ENCODE measurements around the gene CBLB. TPM values are rescaled to one million over a fixed set of nuclear protein-coding genes. Genes with fewer than 3 reads are reported as not detected.

Gene CBLB
- total RNA-seq, 2 experiments from 2014 or later: 95.1 to 97.3 TPM

GRCh38 chr3:105844704-105845103 is 24.1 kb downstream of the CBLB start:
- no peak for DNase-seq
- no peak overlapping the region for H3K4me3 Mint-ChIP-seq
- peaks cover 59% of the 10 kb centered on the region for H3K4me1 Mint-ChIP-seq
- H3K9me3 Mint-ChIP-seq: peaks cover 2% of the 10 kb centered on the region
- H3K27ac Mint-ChIP-seq: peak overlapping the region; percentile 20
- H3K36me3 Mint-ChIP-seq: peaks cover 60% of the 10 kb centered on the region
- H3K27me3 Mint-ChIP-seq: no peaks in the 10 kb centered on the region

- H3K27ac Mint-ChIP-seq: no peak overlapping the region
- H3K4me3 Mint-ChIP-seq: no peak overlapping the region
- H3K27me3 Mint-ChIP-seq: no peaks in the 10 kb centered on the region
- no peak for DNase-seq
- peaks cover 60% of the 10 kb centered on the region for H3K36me3 Mint-ChIP-seq
- peaks cover 2% of the 10 kb centered on the region for H3K9me3 Mint-ChIP-seq
- H3K4me1 Mint-ChIP-seq: peaks cover 56% of the 10 kb centered on the region
Measured at GRCh38 chr3:105843994-105844393, 24.8 kb downstream of the CBLB start.

GRCh38 chr3:105842943-105843342 is 25.9 kb downstream of the CBLB start:
- no peak for DNase-seq
- Mint-ChIP-seq H3K4me3 (no peak overlapping the region), H3K36me3 (peaks cover 60% of the 10 kb centered on the region), H3K9me3 (peaks cover 2% of the 10 kb centered on the region), H3K27ac (no peak overlapping the region), H3K4me1 (peaks cover 53% of the 10 kb centered on the region), H3K27me3 (no peaks in the 10 kb centered on the region)

GRCh38 chr3:105842449-105842848 is 26.4 kb downstream of the CBLB start:
- H3K36me3 Mint-ChIP-seq: peaks cover 60% of the 10 kb centered on the region
- peaks cover 51% of the 10 kb centered on the region for H3K4me1 Mint-ChIP-seq
- H3K9me3 Mint-ChIP-seq: peaks cover 2% of the 10 kb centered on the region
- no peaks in the 10 kb centered on the region for H3K27me3 Mint-ChIP-seq
- no peak overlapping the region for H3K27ac Mint-ChIP-seq
- no peak for DNase-seq
- no peak overlapping the region for H3K4me3 Mint-ChIP-seq

- H3K9me3 Mint-ChIP-seq: no peaks in the 10 kb centered on the region
- DNase-seq: no peak
- peaks cover 76% of the 10 kb centered on the region for H3K36me3 Mint-ChIP-seq
- no peaks in the 10 kb centered on the region for H3K27me3 Mint-ChIP-seq
- peak overlapping the region; percentile 14 for H3K27ac Mint-ChIP-seq
- H3K4me3 Mint-ChIP-seq: no peak overlapping the region
- H3K4me1 Mint-ChIP-seq: peaks cover 59% of the 10 kb centered on the region
Measured at GRCh38 chr3:105837947-105838346, 30.9 kb downstream of the CBLB start.

- Mint-ChIP-seq H3K36me3 (peaks cover 78% of the 10 kb centered on the region), H3K4me3 (no peak overlapping the region), H3K27ac (peak overlapping the region; percentile 47), H3K4me1 (peaks cover 63% of the 10 kb centered on the region), H3K27me3 (no peaks in the 10 kb centered on the region), H3K9me3 (peaks cover 1% of the 10 kb centered on the region)
- no peak for DNase-seq
Measured at GRCh38 chr3:105837143-105837740, 31.6 kb downstream of the CBLB start.

GRCh38 chr3:105836533-105836932 is 32.3 kb downstream of the CBLB start:
- Mint-ChIP-seq H3K36me3 (peaks cover 76% of the 10 kb centered on the region), H3K27me3 (no peaks in the 10 kb centered on the region), H3K9me3 (peaks cover 1% of the 10 kb centered on the region), H3K27ac (peak overlapping the region; percentile 47), H3K4me3 (no peak overlapping the region), H3K4me1 (peaks cover 67% of the 10 kb centered on the region)
- no peak for DNase-seq

- Mint-ChIP-seq H3K9me3 (peaks cover 8% of the 10 kb centered on the region), H3K27me3 (no peaks in the 10 kb centered on the region), H3K27ac (no peak overlapping the region), H3K4me3 (no peak overlapping the region), H3K36me3 (peaks cover 83% of the 10 kb centered on the region), H3K4me1 (peaks cover 76% of the 10 kb centered on the region)
- DNase-seq: no peak
Measured at GRCh38 chr3:105835606-105836005, 33.2 kb downstream of the CBLB start.

GRCh38 chr3:105834768-105835167 is 34.0 kb downstream of the CBLB start:
- Mint-ChIP-seq H3K27ac (peak overlapping the region; percentile 79), H3K4me3 (no peak overlapping the region), H3K36me3 (peaks cover 81% of the 10 kb centered on the region), H3K9me3 (peaks cover 11% of the 10 kb centered on the region), H3K4me1 (peaks cover 77% of the 10 kb centered on the region), H3K27me3 (no peaks in the 10 kb centered on the region)
- no peak for DNase-seq

- peaks cover 11% of the 10 kb centered on the region for H3K9me3 Mint-ChIP-seq
- peak overlapping the region; percentile 90 for H3K27ac Mint-ChIP-seq
- no peaks in the 10 kb centered on the region for H3K27me3 Mint-ChIP-seq
- H3K4me1 Mint-ChIP-seq: peaks cover 76% of the 10 kb centered on the region
- no peak for DNase-seq
- peaks cover 72% of the 10 kb centered on the region for H3K36me3 Mint-ChIP-seq
- H3K4me3 Mint-ChIP-seq: peak overlapping the region; percentile 5
Measured at GRCh38 chr3:105832644-105833043, 36.2 kb downstream of the CBLB start.

- peaks cover 71% of the 10 kb centered on the region for H3K36me3 Mint-ChIP-seq
- H3K27ac Mint-ChIP-seq: peak overlapping the region; percentile 92
- peaks cover 76% of the 10 kb centered on the region for H3K4me1 Mint-ChIP-seq
- DNase-seq: no peak
- no peaks in the 10 kb centered on the region for H3K27me3 Mint-ChIP-seq
- H3K9me3 Mint-ChIP-seq: peaks cover 15% of the 10 kb centered on the region
- peak overlapping the region; percentile 67 for H3K4me3 Mint-ChIP-seq
Measured at GRCh38 chr3:105830836-105831235, 38.0 kb downstream of the CBLB start.

GRCh38 chr3:105829871-105830622 is 38.8 kb downstream of the CBLB start:
- Mint-ChIP-seq H3K27ac (peak overlapping the region; percentile 94), H3K9me3 (peaks cover 16% of the 10 kb centered on the region), H3K27me3 (no peaks in the 10 kb centered on the region), H3K4me3 (peak overlapping the region; percentile 40), H3K4me1 (peaks cover 77% of the 10 kb centered on the region), H3K36me3 (peaks cover 70% of the 10 kb centered on the region)
- no peak for DNase-seq

- H3K9me3 Mint-ChIP-seq: peaks cover 18% of the 10 kb centered on the region
- H3K36me3 Mint-ChIP-seq: peaks cover 70% of the 10 kb centered on the region
- DNase-seq: peak; percentile 48
- H3K4me3 Mint-ChIP-seq: peak overlapping the region; percentile 65
- H3K27ac Mint-ChIP-seq: peak overlapping the region; percentile 94
- peaks cover 78% of the 10 kb centered on the region for H3K4me1 Mint-ChIP-seq
- H3K27me3 Mint-ChIP-seq: no peaks in the 10 kb centered on the region
Measured at GRCh38 chr3:105829229-105829628, 39.6 kb downstream of the CBLB start.

GRCh38 chr3:105828703-105829102 is 40.1 kb downstream of the CBLB start:
- Mint-ChIP-seq H3K9me3 (peaks cover 20% of the 10 kb centered on the region), H3K36me3 (peaks cover 71% of the 10 kb centered on the region), H3K4me1 (peaks cover 79% of the 10 kb centered on the region), H3K27ac (peak overlapping the region; percentile 94), H3K4me3 (peak overlapping the region; percentile 65), H3K27me3 (no peaks in the 10 kb centered on the region)
- DNase-seq: no peak

- Mint-ChIP-seq H3K27ac (peak overlapping the region; percentile 97), H3K4me1 (peaks cover 84% of the 10 kb centered on the region), H3K4me3 (peak overlapping the region; percentile 37), H3K36me3 (peaks cover 76% of the 10 kb centered on the region), H3K27me3 (no peaks in the 10 kb centered on the region), H3K9me3 (peaks cover 21% of the 10 kb centered on the region)
- no peak for DNase-seq
Measured at GRCh38 chr3:105827959-105828358, 40.9 kb downstream of the CBLB start.
